HepG2 (cell line): ENCODE results near the gene PCGF3. TPM values are rescaled to one million over a fixed set of nuclear protein-coding genes. Genes with fewer than 3 reads are reported as not detected.

Experiments used
- ATAC-seq: fragments of 200-7000 bp; cut with Tn5 transposase; 3 replicates; pipeline ENCODE4 v1.9.1; 2020; ENCODE audit warnings: mild to moderate bottlenecking, moderate library complexity
- BruUV-seq: library from RNA; stranded (reverse); fragments of 400-500 nt; replicated peaks from 2 replicates; lab custom pipeline; 2021; lab: Mats Ljungman, UMichigan
- CTCF ChIA-PET: fragments of 300-600 bp; formaldehyde crosslinking; extraction: SDS; loops from one replicate; lab custom pipeline; 2021; ENCODE audit warnings: low total read pairs, inconsistent platforms, low intra/inter-chr PET ratio; lab: Yijun Ruan, JAX
- POLR2A ChIA-PET: fragments of 350-600 bp; sonication (Branson Sonifier 250); formaldehyde crosslinking; loops from one replicate; lab custom pipeline; 2020; ENCODE audit warnings: antibody characterized with exemption, inconsistent platforms; lab: Yijun Ruan, JAX
- DNase-seq: peaks from one replicate; pipeline ENCODE4 v3.0.0-alpha.2; 2015; ENCODE audit warnings: low spot score
- FAIRE-seq: peaks from 3 replicates; lab custom pipeline; 2011; peaks lifted over from hg19 to GRCh38; lab: Jason Lieb, UNC
- H2AFZ ChIP-seq: one replicate; pipeline ENCODE4 v1.6.1; 2011; ENCODE audit warnings: low read length, inconsistent platforms
- H3K27ac ChIP-seq: fragments of 300-600 bp; 3 replicates; pipeline ENCODE4 v1.8.0; 2011; ENCODE audit warnings: mixed run types, mild to moderate bottlenecking, mixed read lengths, low read length, inconsistent platforms; ENCODE audit not compliant: insufficient read depth; ENCODE audit errors: extremely low read length
- H3K27me3 ChIP-seq, 2 experiments: fragments of 200-600 bp in 1 of 2; 2 replicates in 1 of 2; 3 replicates in 1 of 2; pipeline versions ENCODE4 v1.6.0 to v1.8.0; 2011; ENCODE audit warnings: low read length in 2 of 2, mild to moderate bottlenecking in 2 of 2, moderate library complexity in 2 of 2, inconsistent platforms in 1 of 2; ENCODE audit not compliant: insufficient read depth in 2 of 2, control insufficient read depth in 1 of 2
- H3K36me3 ChIP-seq, 2 experiments: fragments of 200-600 bp in 1 of 2; replicated peaks in 1 of 2; 2 replicates in 1 of 2; 3 replicates in 1 of 2; pipeline versions ENCODE4 v1.5.1 to v1.8.0; 2011; ENCODE audit warnings: low read length in 2 of 2, inconsistent platforms in 1 of 2; ENCODE audit not compliant: insufficient read depth in 2 of 2, control insufficient read depth in 1 of 2
- H3K4me1 ChIP-seq: 2 replicates; pipeline ENCODE4 v1.5.1; 2012; ENCODE audit warnings: low read length, inconsistent platforms; ENCODE audit not compliant: insufficient read depth
- H3K4me2 ChIP-seq: 2 replicates; pipeline ENCODE4 v1.6.0; 2011; ENCODE audit warnings: low read depth, low read length, inconsistent platforms
- H3K4me3 ChIP-seq, 3 experiments: fragments of 200-600 bp in 1 of 3; sonication (generic), shearing (Covaris generic) in 1 of 3; replicated peaks in 1 of 3; 2 replicates each; pipeline ENCODE4 v1.5.1; 2011 to 2016; ENCODE audit warnings: low read length in 3 of 3, inconsistent platforms in 2 of 3, low read depth in 2 of 3, mild to moderate bottlenecking in 2 of 3, control low read depth in 1 of 3, mixed read lengths in 1 of 3; ENCODE audit not compliant: insufficient read depth in 1 of 3
- H3K79me2 ChIP-seq: one replicate; pipeline ENCODE4 v1.6.1; 2011; ENCODE audit warnings: low read length, inconsistent platforms; ENCODE audit not compliant: insufficient read depth
- H3K9ac ChIP-seq: 2 replicates; pipeline ENCODE4 v1.6.0; 2011; ENCODE audit warnings: mild to moderate bottlenecking, low read depth, low read length, inconsistent platforms; ENCODE audit not compliant: insufficient read depth
- H3K9me3 ChIP-seq: 2 replicates; pipeline ENCODE4 v1.5.1; 2012; ENCODE audit warnings: mild to moderate bottlenecking, low read length
- H4K20me1 ChIP-seq: 2 replicates; pipeline ENCODE4 v1.6.0; 2011; ENCODE audit warnings: inconsistent platforms, mild to moderate bottlenecking, low read length, moderate library complexity; ENCODE audit not compliant: insufficient read depth
- AGO1 ChIP-seq: fragments of 200-400 bp; formaldehyde crosslinking; IDR thresholded peaks from 2 replicates; pipeline ENCODE4 v1.6.1; 2017; ENCODE audit warnings: mild to moderate bottlenecking, low read depth, low read length, moderate library complexity; ENCODE audit not compliant: poor library complexity, severe bottlenecking
- KDM4B ChIP-seq: sonication (generic); formaldehyde crosslinking; IDR thresholded peaks from 2 replicates; pipeline ENCODE4 v1.4.0; 2020; ENCODE audit warnings: missing genetic modification reagents
- NFYC ChIP-seq: IDR thresholded peaks from 2 replicates; pipeline ENCODE4 v1.6.1; 2016; ENCODE audit warnings: missing genetic modification reagents, missing compliant biosample characterization
- POGK ChIP-seq: sonication (generic); formaldehyde crosslinking; conservative IDR thresholded peaks from 2 replicates; pipeline ENCODE4 v1.8.0; 2022; ENCODE audit warnings: mild to moderate bottlenecking, moderate library complexity, missing genetic modification reagents
- SOX13 ChIP-seq, 3 experiments: fragments of 450-650 bp in 1 of 3; sonication (generic) in 1 of 3; formaldehyde crosslinking in 1 of 3; IDR thresholded peaks in 2 of 3; conservative IDR thresholded peaks in 1 of 3; 2 replicates each; pipeline versions ENCODE4 v1.5.0 to v1.6.1; 2016 to 2020; ENCODE audit warnings: antibody characterized with exemption in 1 of 3, mild to moderate bottlenecking in 1 of 3, missing compliant biosample characterization in 1 of 3, missing genetic modification reagents in 1 of 3, moderate library complexity in 1 of 3
- SP5 ChIP-seq: IDR thresholded peaks from 2 replicates; pipeline ENCODE4 v1.6.1; 2016; ENCODE audit warnings: low read depth, borderline replicate concordance
- TBX3 ChIP-seq: fragments of 450-650 bp; IDR thresholded peaks from 2 replicates; pipeline ENCODE4 v1.6.1; 2017; ENCODE audit warnings: antibody characterized with exemption, mild to moderate bottlenecking, inconsistent platforms, borderline replicate concordance
- TEAD3 ChIP-seq: optimal IDR thresholded peaks from 2 replicates; pipeline ENCODE3; 2016; ENCODE audit warnings: borderline replicate concordance
- ZBTB33 ChIP-seq: sonication (generic); formaldehyde crosslinking; IDR thresholded peaks from 2 replicates; pipeline ENCODE4 v1.4.0; 2020; ENCODE audit warnings: missing genetic modification reagents
- ZMAT3 ChIP-seq: sonication (generic); formaldehyde crosslinking; conservative IDR thresholded peaks from 2 replicates; pipeline ENCODE4 v1.7.0; 2021; ENCODE audit warnings: missing genetic modification reagents
- ZNF234 ChIP-seq: sonication (generic); formaldehyde crosslinking; conservative IDR thresholded peaks from 2 replicates; pipeline ENCODE4 v1.5.1; 2020; ENCODE audit warnings: mild to moderate bottlenecking, missing genetic modification reagents
- WGBS: methylation state at CpG from one replicate; pipeline ENCODE4 v1.1.6; 2017; ENCODE audit warnings: low lambda C conversion rate; 5-methylcytosine and 5-hydroxymethylcytosine counted together
- in situ Hi-C: cut with HindIII; loops from 2 replicates; pipeline ENCODE4 v1.10.0; 2017; ENCODE audit warnings: low pct_unique_long_range_greater_than_20kb; ENCODE audit not compliant: extremely low pct_ligation_motif_present
- intact Hi-C: fragments of 100-400 bp; cut with micrococcal nuclease; formaldehyde crosslinking; loops from one replicate; pipeline ENCODE4 v1.10.0; 2022; ENCODE audit not compliant: unreplicated experiment
- polyA plus RNA-seq, 8 experiments: library from polyadenylated mRNA; depleted of rRNA in 3 of 8; stranded (reverse) in 7 of 8; unstranded in 1 of 8; fragments of >200 nt; fragmentation: Illumina TruSeq in 4 of 8; extraction: Trizol in 4 of 8; gene quantifications; 2 replicates each; pipeline versions ENCODE4 v1.2.1 to v1.2.3, GENCODE V29; 2011 to 2016; ENCODE audit warnings: low read depth in 4 of 8, missing spikeins in 1 of 8, mixed read lengths in 1 of 8; ENCODE audit not compliant: insufficient read depth in 1 of 8
- total RNA-seq, 5 experiments: library from RNA; depleted of rRNA; stranded (reverse); fragments of >200 nt; fragmentation: Illumina TruSeq; extraction: Trizol; gene quantifications; 2 replicates each; pipeline ENCODE4 v1.2.3, GENCODE V29; 2016; ENCODE audit warnings: low read depth in 1 of 5

PCGF3 gene
- total and polyA plus RNA-seq, 2 of the 13 experiments (the other 11 are each of a cell fraction or from before 2014, with no cell fraction given) = 28.6 to 66.2 TPM

- Histone ChIP-seq H4K20me1 (no peaks in the 10 kb centered on the region), H3K27me3 (0 out of 5 replicates have a peak, but pooled peaks cover 0 to 1% of the 10 kb centered on the region in 2 experiments), H3K4me1 (peaks cover 82% of the 10 kb centered on the region), H3K4me2 (no peak overlapping the region), H3K9me3 (no peaks in the 10 kb centered on the region), H2AFZ (no peak overlapping the region), H3K9ac (no peak overlapping the region), H3K79me2 (no peaks in the 10 kb centered on the region), H3K4me3 (no peak overlapping the region), H3K36me3 (no peaks in the 10 kb centered on the region), H3K27ac (no peak overlapping the region)
- BruUV-seq = no TSS peak
- no peak for DNase-seq
- CTCF ChIA-PET = no interaction called here
- TF ChIP-seq SP5 (CRISPR knock-in tag) = no peak
- peak; percentile 26 for TF ChIP-seq AGO1
- TF ChIP-seq ZNF234 (CRISPR knock-in tag) = no peak
- FAIRE-seq = no peak
- 78% methylated on average over 7 of the region's 37 CpGs for WGBS
- intact Hi-C loops (loop anchor here (2.0 to 5.0 kb wide), 2 partner anchors 19 to 36 kb away; partner anchors contain the start of gene PCGF3), in situ Hi-C loops (no loop called here)
- no peak for ATAC-seq
- POLR2A ChIA-PET = no interaction called here
Observed at GRCh38 chr4:685679-686412, 19.8 kb upstream of the PCGF3 start.

GRCh38 chr4:686413-687040 lies 19.1 kb upstream of the PCGF3 start:
- intact Hi-C loops (loop anchor here (2.0 to 5.0 kb wide), 2 partner anchors 18 to 36 kb away; partner anchors contain the start of gene PCGF3), in situ Hi-C loops (no loop called here)
- H3K4me1 ChIP-seq = peaks cover 79% of the 10 kb centered on the region
- no peak overlapping the region for H3K27ac ChIP-seq
- DNase-seq (no peak), ATAC-seq (no peak; the same call in 2 of the 3 replicates), FAIRE-seq (no peak)
- BruUV-seq = no TSS peak
- H3K9me3 ChIP-seq = no peaks in the 10 kb centered on the region
- H4K20me1 ChIP-seq = no peaks in the 10 kb centered on the region
- H3K79me2 ChIP-seq = no peaks in the 10 kb centered on the region
- CTCF ChIA-PET = no interaction called here
- 80% methylated on average over 5 of the region's 31 CpGs for WGBS
- peak overlapping the region; percentile 97 for H3K4me2 ChIP-seq
- H2AFZ ChIP-seq = no peak overlapping the region
- H3K9ac ChIP-seq = 0 out of 2 replicates have a peak overlapping the region, but pooled peaks have one; percentile 67
- H3K4me3 ChIP-seq = peak overlapping the region in 2 of 3 experiments; percentile 63 to 71; a peak in 3 of 6 replicates
- POLR2A ChIA-PET = interaction anchor here (0.9 to 1.5 kb wide), 8 partner anchors 7 to 301 kb away, joined by 3 to 15 read pairs (median 5); partner anchors contain the start of genes ATP5ME, IDUA and MYL5
- H3K36me3 ChIP-seq = no peaks in the 10 kb centered on the region
- H3K27me3 ChIP-seq = 0 out of 5 replicates have a peak, but pooled peaks cover 0 to 1% of the 10 kb centered on the region in 2 experiments
- TF ChIP-seq TBX3 = no peak
- TF ChIP-seq TEAD3 (CRISPR knock-in tag) = peak; percentile 16
- 0 out of 2 replicates have a peak, but pooled peaks have one; percentile 1 for TF ChIP-seq POGK (CRISPR knock-in tag)
- no peak for TF ChIP-seq ZMAT3
- no peak for TF ChIP-seq ZNF234 (CRISPR knock-in tag)
- TF ChIP-seq KDM4B (CRISPR knock-in tag) = no peak
- peak; percentile 8; the same call in 1 of the 2 replicates for TF ChIP-seq ZBTB33 (CRISPR knock-in tag)
- TF ChIP-seq NFYC (CRISPR knock-in tag) = no peak
- no peak for TF ChIP-seq SOX13 (IDR thresholded peaks at IDR 0.05)
- 0 out of 4 replicates have a peak, but pooled peaks of 1 of the 2 experiments have one; percentile 5 for TF ChIP-seq SOX13 (CRISPR knock-in tag; conservative IDR thresholded peaks at IDR 0.05 in 1 of 2, IDR thresholded peaks at IDR 0.05 in 1 of 2)
